ENCODE measurements around the gene EPGN. TPM values are rescaled to one million over a fixed set of nuclear protein-coding genes. Genes with fewer than 3 reads are reported as not detected.

EPGN gene
- total RNA-seq, 1 donor from 2014 or later: not detected

GRCh38 chr4:74314944-74315343 lies 6.7 kb downstream of the EPGN start:
- no peaks in the 10 kb centered on the region for H3K36me3 ChIP-seq
- no peaks in the 10 kb centered on the region for H3K27me3 ChIP-seq (ENCODE audit: low read depth)
- no peak overlapping the region for H3K27ac ChIP-seq (replicated peaks)
- H3K9me3 ChIP-seq (replicated peaks): no peaks in the 10 kb centered on the region
- no peak for TF ChIP-seq CTCF (IDR thresholded peaks at IDR 0.05; ENCODE audit: borderline replicate concordance)
- no peak for DNase-seq
- H3K4me1 ChIP-seq: no peaks in the 10 kb centered on the region
- intact Hi-C loops (cut with micrococcal nuclease): loop anchor here (5.0 kb wide), 2 partner anchors 88 to 128 kb away; no protein-coding TSS in a partner anchor
- no peak overlapping the region for H3K4me3 ChIP-seq

GRCh38 chr4:74315376-74315775 lies 7.1 kb downstream of the EPGN start:
- no peaks in the 10 kb centered on the region for H3K27me3 ChIP-seq (ENCODE audit: low read depth)
- intact Hi-C loops (cut with micrococcal nuclease): no loop called here
- H3K4me1 ChIP-seq: no peaks in the 10 kb centered on the region
- H3K4me3 ChIP-seq: no peak overlapping the region
- no peak overlapping the region for H3K27ac ChIP-seq (replicated peaks)
- DNase-seq: no peak
- no peak for TF ChIP-seq CTCF (IDR thresholded peaks at IDR 0.05; ENCODE audit: borderline replicate concordance)
- H3K9me3 ChIP-seq (replicated peaks): no peaks in the 10 kb centered on the region
- H3K36me3 ChIP-seq: no peaks in the 10 kb centered on the region

- DNase-seq: no peak
- Histone ChIP-seq H3K27ac (replicated peaks) (no peak overlapping the region), H3K4me3 (no peak overlapping the region), H3K36me3 (no peaks in the 10 kb centered on the region), H3K9me3 (replicated peaks) (no peaks in the 10 kb centered on the region), H3K27me3 (ENCODE audit: low read depth) (peaks cover 5% of the 10 kb centered on the region), H3K4me1 (no peaks in the 10 kb centered on the region)
- intact Hi-C loops (cut with micrococcal nuclease): no loop called here
- no peak for TF ChIP-seq CTCF (IDR thresholded peaks at IDR 0.05; ENCODE audit: borderline replicate concordance)
These were observed 8.1 kb downstream of the EPGN start for GRCh38 chr4:74316397-74316796.

- H3K4me1 ChIP-seq: no peaks in the 10 kb centered on the region
- no peak for TF ChIP-seq CTCF (IDR thresholded peaks at IDR 0.05; ENCODE audit: borderline replicate concordance)
- H3K36me3 ChIP-seq: no peaks in the 10 kb centered on the region
- H3K4me3 ChIP-seq: no peak overlapping the region
- H3K27ac ChIP-seq (replicated peaks): no peak overlapping the region
- no peak for DNase-seq
- intact Hi-C loops (cut with micrococcal nuclease): no loop called here
- H3K27me3 ChIP-seq (ENCODE audit: low read depth): peaks cover 11% of the 10 kb centered on the region
- H3K9me3 ChIP-seq (replicated peaks): no peaks in the 10 kb centered on the region
These were observed 9.5 kb downstream of the EPGN start for GRCh38 chr4:74317616-74318246.

- Histone ChIP-seq H3K4me3 (no peak overlapping the region), H3K27me3 (ENCODE audit: low read depth) (peaks cover 17% of the 10 kb centered on the region), H3K36me3 (no peaks in the 10 kb centered on the region), H3K27ac (replicated peaks) (no peak overlapping the region), H3K9me3 (replicated peaks) (no peaks in the 10 kb centered on the region), H3K4me1 (no peaks in the 10 kb centered on the region)
- DNase-seq: no peak
- intact Hi-C loops (cut with micrococcal nuclease): no loop called here
- TF ChIP-seq CTCF (IDR thresholded peaks at IDR 0.05; ENCODE audit: borderline replicate concordance): no peak
These were observed 10.0 kb downstream of the EPGN start for GRCh38 chr4:74318276-74318675.
